Ovary (tissue), 3 donors: ENCODE data around the gene SMCP.

Experiments
- CTCF ChIP-seq, 3 donors: fragments of 450-650 bp in 2 of 3; fragments of 200-600 bp in 1 of 3; IDR thresholded peaks; one replicate each; pipeline versions ENCODE4 v1.5.1 to v1.8.0; 2016 to 2022; ENCODE audit warnings: antibody characterized with exemption in 3 of 3, mild to moderate bottlenecking in 1 of 3
- EP300 ChIP-seq: sonication (generic); formaldehyde crosslinking; IDR thresholded peaks from one replicate; pipeline ENCODE4 v1.6.1; 2017; ENCODE audit warnings: antibody characterized with exemption
- POLR2A ChIP-seq: fragments of 450-650 bp; IDR thresholded peaks from one replicate; pipeline ENCODE4 v1.6.1; 2017; ENCODE audit warnings: antibody characterized with exemption, mild to moderate bottlenecking, moderate library complexity
- donor health status: DM: no; HTN: no; CAD: no.

- TF ChIP-seq CTCF (IDR thresholded peaks at IDR 0.05): no peak
- TF ChIP-seq EP300: no peak
- no peak for TF ChIP-seq POLR2A
Measured at GRCh38 chr1:152860129-152860528, 18.0 kb upstream of the SMCP start.
